ENCODE results near the gene C6orf120.

DNA sequence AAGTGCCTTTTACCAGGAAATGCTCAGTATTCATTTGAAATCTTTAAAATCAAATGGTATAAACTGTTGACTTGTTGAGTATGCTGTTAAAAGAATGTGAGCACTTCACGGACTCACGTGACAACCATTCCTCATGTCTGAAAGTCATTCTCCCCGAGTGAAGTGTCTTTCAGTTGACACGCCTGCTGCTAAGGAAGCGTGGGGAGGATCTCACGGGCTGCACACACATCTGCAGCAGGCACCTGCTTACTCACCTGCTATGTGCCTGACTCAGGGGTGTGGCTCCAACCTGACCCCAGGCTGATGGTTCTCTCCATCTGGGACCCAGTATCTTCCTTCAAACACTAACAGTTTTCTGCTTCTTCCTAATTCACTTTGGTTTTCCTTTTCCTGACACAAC, 32.8 kb upstream of the C6orf120 start:
- no peak for TF ChIP-seq CTCF (IDR thresholded peaks at IDR 0.05; ENCODE audit: low read length)
- no peak for TF ChIP-seq EZH2 (IDR thresholded peaks at IDR 0.05; ENCODE audit: borderline replicate concordance, low read length)

Measured in OCI-LY1 (cell line).